Suprapubic skin (tissue), 4 donors: ENCODE measurements around the gene CMYA5. TPM values are rescaled to one million over a fixed set of nuclear protein-coding genes. Genes with fewer than 3 reads are reported as not detected.

Experiments
- DNase-seq, 2 donors: peaks; one replicate each; pipeline ENCODE4 v3.0.0-alpha.2; 2019; ENCODE audit warnings: low spot score in 2 of 2
- H3K27ac ChIP-seq: fragments of 200-600 bp; sonication (generic); one replicate; pipeline ENCODE4 v1.5.1; 2019
- H3K27me3 ChIP-seq: fragments of 200-600 bp; sonication (generic); one replicate; pipeline ENCODE4 v1.5.1; 2019
- H3K36me3 ChIP-seq: fragments of 200-600 bp; sonication (generic); one replicate; pipeline ENCODE4 v1.5.1; 2019
- H3K4me1 ChIP-seq: fragments of 200-600 bp; sonication (generic); one replicate; pipeline ENCODE4 v1.5.1; 2019
- H3K4me3 ChIP-seq: fragments of 200-600 bp; sonication (generic); one replicate; pipeline ENCODE4 v1.5.1; 2019; ENCODE audit warnings: mild to moderate bottlenecking
- H3K9me3 ChIP-seq: fragments of 200-600 bp; sonication (generic); one replicate; pipeline ENCODE4 v1.5.1; 2019
- CTCF ChIP-seq, 2 donors: fragments of 200-600 bp in 1 of 2; fragments of 450-650 bp in 1 of 2; sonication (generic) in 1 of 2; IDR thresholded peaks; one replicate each; pipeline ENCODE4 v1.5.1; 2016 to 2019; ENCODE audit warnings: antibody characterized with exemption in 2 of 2, mild to moderate bottlenecking in 1 of 2, moderate library complexity in 1 of 2
- EP300 ChIP-seq: sonication (generic); formaldehyde crosslinking; IDR thresholded peaks from one replicate; pipeline ENCODE4 v1.6.1; 2017; ENCODE audit warnings: antibody characterized with exemption
- POLR2A ChIP-seq, 2 donors: fragments of 450-650 bp; IDR thresholded peaks; one replicate each; pipeline ENCODE4 v1.6.1; 2017; ENCODE audit warnings: antibody characterized with exemption in 2 of 2, mild to moderate bottlenecking in 2 of 2, moderate library complexity in 2 of 2
- POLR2AphosphoS5 ChIP-seq, 3 donors: sonication (generic); formaldehyde crosslinking; IDR thresholded peaks; one replicate each; pipeline ENCODE4 v1.6.1; 2017; ENCODE audit warnings: antibody characterized with exemption in 3 of 3
- WGBS: methylation state at CpG from one replicate; pipeline ENCODE4 v1.1.5; 2018; 5-methylcytosine and 5-hydroxymethylcytosine counted together
- total RNA-seq, 4 donors: library from RNA; depleted of rRNA; stranded (reverse); fragments of >200 nt; gene quantifications; one replicate each; pipeline ENCODE4 v1.1.0, GENCODE V29; 2016

The CMYA5 gene
- total RNA-seq, 4 donors from 2014 or later = 8.1 to 24.9 (median 10.4) TPM

- Histone ChIP-seq H3K36me3 (peaks cover 43% of the 10 kb centered on the region), H3K27me3 (no peaks in the 10 kb centered on the region), H3K27ac (no peak overlapping the region), H3K4me1 (peaks cover 16% of the 10 kb centered on the region), H3K4me3 (no peak overlapping the region), H3K9me3 (no peaks in the 10 kb centered on the region)
- no peak for DNase-seq
- no peak for TF ChIP-seq EP300
- WGBS = 62% methylated on average over 3 of the region's 3 CpGs
These were observed 4.0 kb upstream of the CMYA5 start for GRCh38 chr5:79685627-79686026.

GRCh38 chr5:79686799-79687198 is 2.8 kb upstream of the CMYA5 start:
- Histone ChIP-seq H3K4me3 (no peak overlapping the region), H3K36me3 (peaks cover 33% of the 10 kb centered on the region), H3K9me3 (no peaks in the 10 kb centered on the region), H3K4me1 (peaks cover 23% of the 10 kb centered on the region), H3K27me3 (no peaks in the 10 kb centered on the region), H3K27ac (no peak overlapping the region)
- DNase-seq = no peak
- WGBS = 96% methylated on average over 1 of the region's 1 CpG
- TF ChIP-seq POLR2AphosphoS5 (IDR thresholded peaks at IDR 0.05) (no peak), CTCF (IDR thresholded peaks at IDR 0.05) (no peak), EP300 (no peak), POLR2A (IDR thresholded peaks at IDR 0.05) (no peak)

- Histone ChIP-seq H3K36me3 (peaks cover 22% of the 10 kb centered on the region), H3K4me1 (peaks cover 23% of the 10 kb centered on the region), H3K27ac (no peak overlapping the region), H3K9me3 (no peaks in the 10 kb centered on the region), H3K4me3 (no peak overlapping the region), H3K27me3 (no peaks in the 10 kb centered on the region)
- no peak for DNase-seq
- WGBS = 55% methylated on average over 1 of the region's 1 CpG
- TF ChIP-seq EP300 (no peak), POLR2AphosphoS5 (IDR thresholded peaks at IDR 0.05) (no peak), CTCF (IDR thresholded peaks at IDR 0.05) (no peak), POLR2A (IDR thresholded peaks at IDR 0.05) (no peak)
These were observed 1.7 kb upstream of the CMYA5 start for GRCh38 chr5:79687889-79688288.

GRCh38 chr5:79691007-79691406 is 1.4 kb downstream of the CMYA5 start:
- Histone ChIP-seq H3K27ac (no peak overlapping the region), H3K27me3 (no peaks in the 10 kb centered on the region), H3K4me3 (no peak overlapping the region), H3K4me1 (peaks cover 23% of the 10 kb centered on the region), H3K9me3 (no peaks in the 10 kb centered on the region), H3K36me3 (peaks cover under 1% of the 10 kb centered on the region)
- no peak for DNase-seq
- 64% methylated on average over 1 of the region's 1 CpG for WGBS
- no peak for TF ChIP-seq POLR2AphosphoS5 (IDR thresholded peaks at IDR 0.05)
- no peak for TF ChIP-seq POLR2A (IDR thresholded peaks at IDR 0.05)
- TF ChIP-seq CTCF (IDR thresholded peaks at IDR 0.05) = no peak
- TF ChIP-seq EP300 = no peak

GRCh38 chr5:79692596-79692995 is 3.0 kb downstream of the CMYA5 start:
- 100% methylated on average over 1 of the region's 1 CpG for WGBS
- TF ChIP-seq POLR2A (IDR thresholded peaks at IDR 0.05) = no peak
- Histone ChIP-seq H3K27me3 (no peaks in the 10 kb centered on the region), H3K4me3 (no peak overlapping the region), H3K27ac (no peak overlapping the region), H3K9me3 (no peaks in the 10 kb centered on the region), H3K4me1 (peaks cover 23% of the 10 kb centered on the region), H3K36me3 (no peaks in the 10 kb centered on the region)
- DNase-seq = no peak

- H3K27ac ChIP-seq = no peak overlapping the region
- TF ChIP-seq CTCF (IDR thresholded peaks at IDR 0.05) (no peak), POLR2AphosphoS5 (IDR thresholded peaks at IDR 0.05) (no peak), POLR2A (IDR thresholded peaks at IDR 0.05) (no peak), EP300 (no peak)
- H3K4me3 ChIP-seq = no peak overlapping the region
- WGBS = 96% methylated on average over 1 of the region's 1 CpG
- no peaks in the 10 kb centered on the region for H3K27me3 ChIP-seq
- H3K9me3 ChIP-seq = no peaks in the 10 kb centered on the region
- no peaks in the 10 kb centered on the region for H3K36me3 ChIP-seq
- no peak for DNase-seq
- peaks cover 19% of the 10 kb centered on the region for H3K4me1 ChIP-seq
These were observed 4.5 kb downstream of the CMYA5 start for GRCh38 chr5:79694183-79694582.
